GM23338 (cell line): Measurements from ENCODE around the gene GLCCI1. TPM values are rescaled to one million over a fixed set of nuclear protein-coding genes. Genes with fewer than 3 reads are reported as not detected.

Experiments used
- ATAC-seq: fragments of 200-7000 bp; cut with Tn5 transposase; 3 replicates; pipeline ENCODE4 v1.9.1; 2020
- DNase-seq: peaks from one replicate; pipeline ENCODE4 v3.0.0-alpha.2; 2015; ENCODE audit warnings: low spot score
- H2AFZ ChIP-seq: fragments of 200-600 bp; sonication (generic); 2 replicates; pipeline ENCODE4 v1.8.0; 2016; ENCODE audit warnings: antibody characterized with exemption, mild to moderate bottlenecking, moderate library complexity
- H3F3A ChIP-seq: fragments of 200-600 bp; sonication (generic); replicated peaks from 2 replicates; pipeline ENCODE4 v1.8.0; 2017; ENCODE audit warnings: antibody characterized with exemption, mixed run types, low read depth
- H3K27ac ChIP-seq: fragments of 200-600 bp; sonication (generic); 2 replicates; pipeline ENCODE4 v1.6.1; 2016; ENCODE audit warnings: low read depth
- H3K27me3 ChIP-seq: fragments of 200-600 bp; sonication (generic); 2 replicates; pipeline ENCODE4 v1.8.0; 2016; ENCODE audit warnings: mild to moderate bottlenecking, mixed run types, moderate library complexity; ENCODE audit not compliant: insufficient read depth
- H3K36me3 ChIP-seq: fragments of 200-600 bp; sonication (generic); 2 replicates; pipeline ENCODE4 v1.8.0; 2016; ENCODE audit warnings: mild to moderate bottlenecking; ENCODE audit not compliant: insufficient read depth
- H3K4me1 ChIP-seq: fragments of 200-600 bp; sonication (generic); 2 replicates; pipeline ENCODE4 v1.8.0; 2016; ENCODE audit warnings: mild to moderate bottlenecking, moderate library complexity; ENCODE audit not compliant: insufficient read depth
- H3K4me2 ChIP-seq: fragments of 200-600 bp; sonication (generic); 2 replicates; pipeline ENCODE4 v1.7.1; 2017; ENCODE audit warnings: mixed run types
- H3K4me3 ChIP-seq: fragments of 200-600 bp; sonication (generic); 2 replicates; pipeline ENCODE4 v1.6.1; 2016; ENCODE audit warnings: mixed run types
- H3K79me2 ChIP-seq: fragments of 200-600 bp; sonication (generic); replicated peaks from 2 replicates; pipeline ENCODE4 v1.8.0; 2017; ENCODE audit warnings: mild to moderate bottlenecking; ENCODE audit not compliant: insufficient read depth
- H3K9me2 ChIP-seq: fragments of 200-600 bp; sonication (generic); 2 replicates; pipeline ENCODE4 v1.8.0; 2017; ENCODE audit not compliant: insufficient read depth
- H4K20me1 ChIP-seq: fragments of 200-600 bp; sonication (generic); replicated peaks from 2 replicates; pipeline ENCODE4 v1.8.0; 2017; ENCODE audit warnings: mild to moderate bottlenecking; ENCODE audit not compliant: insufficient read depth
- H3K27ac Mint-ChIP-seq: 2 replicates; pipeline ENCODE4 v1.8.0; 2020; ENCODE audit warnings: inconsistent platforms, mild to moderate bottlenecking, moderate library complexity, mixed read lengths
- H3K27me3 Mint-ChIP-seq: 3 replicates; pipeline ENCODE4 v1.8.0; 2022; ENCODE audit warnings: low read depth, mild to moderate bottlenecking, moderate library complexity, mixed read lengths, inconsistent platforms; ENCODE audit not compliant: insufficient read depth, poor library complexity
- H3K36me3 Mint-ChIP-seq: 3 replicates; pipeline ENCODE4 v1.8.0; 2021; ENCODE audit warnings: low read depth, mild to moderate bottlenecking, inconsistent platforms, moderate library complexity, mixed read lengths
- H3K4me1 Mint-ChIP-seq: 3 replicates; pipeline ENCODE4 v1.8.0; 2020; ENCODE audit warnings: mild to moderate bottlenecking, inconsistent platforms, mixed read lengths
- H3K4me3 Mint-ChIP-seq: 3 replicates; pipeline ENCODE4 v1.8.0; 2021; ENCODE audit warnings: moderate library complexity, mild to moderate bottlenecking, inconsistent platforms, mixed read lengths
- H3K9me3 Mint-ChIP-seq: 3 replicates; pipeline ENCODE4 v1.8.0; 2020; ENCODE audit warnings: moderate library complexity, mild to moderate bottlenecking, inconsistent platforms, mixed read lengths
- NANOG ChIP-seq: IDR thresholded peaks from 2 replicates; pipeline ENCODE4 v1.6.1; 2016; ENCODE audit warnings: antibody characterized with exemption, borderline replicate concordance
- ZNF331 ChIP-seq: fragments of 250-450 bp; sonication (Bioruptor Pico); IDR thresholded peaks from 2 replicates; pipeline ENCODE4 v1.5.0; 2020; ENCODE audit warnings: low read depth, mild to moderate bottlenecking, moderate library complexity
- polyA plus RNA-seq: library from polyadenylated mRNA; unstranded; fragments of >200 nt; fragmentation: Nextera tagmentation; extraction: Ambion mirVana; gene quantifications from 2 replicates; pipeline ENCODE4 v1.2.1, GENCODE V29; 2016
- total RNA-seq: library from RNA; depleted of rRNA; stranded (reverse); fragments of >200 nt; shearing (Covaris generic); gene quantifications from 2 replicates; pipeline ENCODE4 v1.2.3, GENCODE V29; 2014
- TF ChIP-seq, protein P1 (sequence below): fragments of 250-450 bp; sonication (Bioruptor Pico); IDR thresholded peaks from 2 replicates; pipeline ENCODE4 v1.5.0; 2020; ENCODE audit warnings: mild to moderate bottlenecking, moderate library complexity
- TF ChIP-seq, protein P2 (sequence below), 2 experiments: fragments of 200-600 bp in 1 of 2; sonication (generic) in 1 of 2; conservative IDR thresholded peaks; 2 replicates each; pipeline versions ENCODE4 v1.5.1 to v1.6.1; 2016 to 2017; ENCODE audit warnings: antibody characterized with exemption in 2 of 2, low read depth in 2 of 2, mild to moderate bottlenecking in 2 of 2, moderate library complexity in 1 of 2

The GLCCI1 gene
- total and polyA plus RNA-seq, 2 experiments from 2014 or later: 15.0 to 15.7 TPM

DNA sequence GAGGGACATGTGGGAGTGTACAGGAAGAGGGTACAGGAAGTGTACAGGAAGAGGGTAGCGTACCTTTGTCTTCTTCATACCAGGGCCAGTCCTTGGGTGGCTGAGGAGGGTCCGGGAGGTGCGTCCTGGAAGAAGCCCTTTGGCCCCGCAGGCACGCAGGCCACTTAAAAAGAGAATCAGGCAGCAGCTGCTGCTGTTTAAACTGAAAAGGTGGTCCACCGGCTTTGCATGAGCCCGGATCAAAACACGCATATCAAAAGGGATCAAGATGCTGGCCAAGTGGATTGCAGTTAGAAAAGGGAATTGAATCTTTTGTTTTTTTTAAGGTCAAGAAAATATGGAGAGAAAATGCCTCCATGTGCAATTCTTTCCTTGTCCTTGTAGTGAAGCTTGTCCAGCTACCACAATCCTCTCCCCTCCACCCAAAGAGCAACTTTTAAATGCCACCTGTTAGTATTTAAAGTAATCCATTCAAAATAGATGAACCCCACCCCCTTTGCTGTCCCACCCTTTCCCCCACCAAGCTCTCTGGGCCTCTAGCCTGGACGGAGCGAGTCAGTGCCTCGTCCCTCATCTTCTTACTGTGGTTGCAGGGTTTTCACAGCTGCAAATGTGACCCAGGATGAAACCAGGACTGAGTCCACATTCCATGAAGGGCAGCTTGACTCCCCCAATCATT is 142.8 kb downstream of the GLCCI1 start:
- Histone ChIP-seq H3K4me3 (no peak overlapping the region), H2AFZ (peak overlapping the region; percentile 45), H3K4me2 (peak overlapping the region; percentile 24; the same call in 1 of the 2 replicates), H3K79me2 (no peaks in the 10 kb centered on the region), H4K20me1 (no peaks in the 10 kb centered on the region), H3K36me3 (no peaks in the 10 kb centered on the region), H3F3A (no peaks in the 10 kb centered on the region), H3K4me1 (peaks cover 18% of the 10 kb centered on the region), H3K27me3 (no peaks in the 10 kb centered on the region), H3K9me2 (peaks cover 22% of the 10 kb centered on the region; the same call in 1 of the 2 replicates), H3K27ac (no peak overlapping the region)
- peak; percentile 59 for ATAC-seq
- Mint-ChIP-seq H3K27me3 (peaks cover 14% of the 10 kb centered on the region), H3K9me3 (peaks cover 6% of the 10 kb centered on the region; the same call in 1 of the 3 replicates), H3K4me3 (no peak overlapping the region), H3K4me1 (peaks cover 27% of the 10 kb centered on the region), H3K36me3 (peaks cover 20% of the 10 kb centered on the region), H3K27ac (peak overlapping the region; percentile 32)
- DNase-seq: peak; percentile 47
- TF ChIP-seq, protein P1, sequence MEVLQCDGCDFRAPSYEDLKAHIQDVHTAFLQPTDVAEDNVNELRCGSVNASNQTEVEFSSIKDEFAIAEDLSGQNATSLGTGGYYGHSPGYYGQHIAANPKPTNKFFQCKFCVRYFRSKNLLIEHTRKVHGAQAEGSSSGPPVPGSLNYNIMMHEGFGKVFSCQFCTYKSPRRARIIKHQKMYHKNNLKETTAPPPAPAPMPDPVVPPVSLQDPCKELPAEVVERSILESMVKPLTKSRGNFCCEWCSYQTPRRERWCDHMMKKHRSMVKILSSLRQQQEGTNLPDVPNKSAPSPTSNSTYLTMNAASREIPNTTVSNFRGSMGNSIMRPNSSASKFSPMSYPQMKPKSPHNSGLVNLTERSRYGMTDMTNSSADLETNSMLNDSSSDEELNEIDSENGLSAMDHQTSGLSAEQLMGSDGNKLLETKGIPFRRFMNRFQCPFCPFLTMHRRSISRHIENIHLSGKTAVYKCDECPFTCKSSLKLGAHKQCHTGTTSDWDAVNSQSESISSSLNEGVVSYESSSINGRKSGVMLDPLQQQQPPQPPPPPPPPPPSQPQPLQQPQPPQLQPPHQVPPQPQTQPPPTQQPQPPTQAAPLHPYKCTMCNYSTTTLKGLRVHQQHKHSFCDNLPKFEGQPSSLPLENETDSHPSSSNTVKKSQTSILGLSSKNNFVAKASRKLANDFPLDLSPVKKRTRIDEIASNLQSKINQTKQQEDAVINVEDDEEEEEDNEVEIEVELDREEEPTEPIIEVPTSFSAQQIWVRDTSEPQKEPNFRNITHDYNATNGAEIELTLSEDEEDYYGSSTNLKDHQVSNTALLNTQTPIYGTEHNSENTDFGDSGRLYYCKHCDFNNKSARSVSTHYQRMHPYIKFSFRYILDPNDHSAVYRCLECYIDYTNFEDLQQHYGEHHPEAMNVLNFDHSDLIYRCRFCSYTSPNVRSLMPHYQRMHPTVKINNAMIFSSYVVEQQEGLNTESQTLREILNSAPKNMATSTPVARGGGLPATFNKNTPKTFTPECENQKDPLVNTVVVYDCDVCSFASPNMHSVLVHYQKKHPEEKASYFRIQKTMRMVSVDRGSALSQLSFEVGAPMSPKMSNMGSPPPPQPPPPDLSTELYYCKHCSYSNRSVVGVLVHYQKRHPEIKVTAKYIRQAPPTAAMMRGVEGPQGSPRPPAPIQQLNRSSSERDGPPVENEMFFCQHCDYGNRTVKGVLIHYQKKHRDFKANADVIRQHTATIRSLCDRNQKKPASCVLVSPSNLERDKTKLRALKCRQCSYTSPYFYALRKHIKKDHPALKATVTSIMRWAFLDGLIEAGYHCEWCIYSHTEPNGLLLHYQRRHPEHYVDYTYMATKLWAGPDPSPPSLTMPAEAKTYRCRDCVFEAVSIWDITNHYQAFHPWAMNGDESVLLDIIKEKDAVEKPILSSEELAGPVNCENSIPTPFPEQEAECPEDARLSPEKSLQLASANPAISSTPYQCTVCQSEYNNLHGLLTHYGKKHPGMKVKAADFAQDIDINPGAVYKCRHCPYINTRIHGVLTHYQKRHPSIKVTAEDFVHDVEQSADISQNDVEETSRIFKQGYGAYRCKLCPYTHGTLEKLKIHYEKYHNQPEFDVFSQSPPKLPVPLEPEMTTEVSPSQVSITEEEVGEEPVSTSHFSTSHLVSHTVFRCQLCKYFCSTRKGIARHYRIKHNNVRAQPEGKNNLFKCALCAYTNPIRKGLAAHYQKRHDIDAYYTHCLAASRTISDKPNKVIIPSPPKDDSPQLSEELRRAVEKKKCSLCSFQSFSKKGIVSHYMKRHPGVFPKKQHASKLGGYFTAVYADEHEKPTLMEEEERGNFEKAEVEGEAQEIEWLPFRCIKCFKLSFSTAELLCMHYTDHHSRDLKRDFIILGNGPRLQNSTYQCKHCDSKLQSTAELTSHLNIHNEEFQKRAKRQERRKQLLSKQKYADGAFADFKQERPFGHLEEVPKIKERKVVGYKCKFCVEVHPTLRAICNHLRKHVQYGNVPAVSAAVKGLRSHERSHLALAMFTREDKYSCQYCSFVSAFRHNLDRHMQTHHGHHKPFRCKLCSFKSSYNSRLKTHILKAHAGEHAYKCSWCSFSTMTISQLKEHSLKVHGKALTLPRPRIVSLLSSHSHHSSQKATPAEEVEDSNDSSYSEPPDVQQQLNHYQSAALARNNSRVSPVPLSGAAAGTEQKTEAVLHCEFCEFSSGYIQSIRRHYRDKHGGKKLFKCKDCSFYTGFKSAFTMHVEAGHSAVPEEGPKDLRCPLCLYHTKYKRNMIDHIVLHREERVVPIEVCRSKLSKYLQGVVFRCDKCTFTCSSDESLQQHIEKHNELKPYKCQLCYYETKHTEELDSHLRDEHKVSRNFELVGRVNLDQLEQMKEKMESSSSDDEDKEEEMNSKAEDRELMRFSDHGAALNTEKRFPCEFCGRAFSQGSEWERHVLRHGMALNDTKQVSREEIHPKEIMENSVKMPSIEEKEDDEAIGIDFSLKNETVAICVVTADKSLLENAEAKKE: no peak
- TF ChIP-seq, protein P2, sequence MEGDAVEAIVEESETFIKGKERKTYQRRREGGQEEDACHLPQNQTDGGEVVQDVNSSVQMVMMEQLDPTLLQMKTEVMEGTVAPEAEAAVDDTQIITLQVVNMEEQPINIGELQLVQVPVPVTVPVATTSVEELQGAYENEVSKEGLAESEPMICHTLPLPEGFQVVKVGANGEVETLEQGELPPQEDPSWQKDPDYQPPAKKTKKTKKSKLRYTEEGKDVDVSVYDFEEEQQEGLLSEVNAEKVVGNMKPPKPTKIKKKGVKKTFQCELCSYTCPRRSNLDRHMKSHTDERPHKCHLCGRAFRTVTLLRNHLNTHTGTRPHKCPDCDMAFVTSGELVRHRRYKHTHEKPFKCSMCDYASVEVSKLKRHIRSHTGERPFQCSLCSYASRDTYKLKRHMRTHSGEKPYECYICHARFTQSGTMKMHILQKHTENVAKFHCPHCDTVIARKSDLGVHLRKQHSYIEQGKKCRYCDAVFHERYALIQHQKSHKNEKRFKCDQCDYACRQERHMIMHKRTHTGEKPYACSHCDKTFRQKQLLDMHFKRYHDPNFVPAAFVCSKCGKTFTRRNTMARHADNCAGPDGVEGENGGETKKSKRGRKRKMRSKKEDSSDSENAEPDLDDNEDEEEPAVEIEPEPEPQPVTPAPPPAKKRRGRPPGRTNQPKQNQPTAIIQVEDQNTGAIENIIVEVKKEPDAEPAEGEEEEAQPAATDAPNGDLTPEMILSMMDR (conservative IDR thresholded peaks at IDR 0.05; ENCODE audit: low read depth in 2 of 2): no peak
- no peak for TF ChIP-seq ZNF331 (CRISPR knock-in tag)
- TF ChIP-seq NANOG: no peak
